ENCODE measurements around the gene TNIP2. TPM values are rescaled to one million over a fixed set of nuclear protein-coding genes. Genes with fewer than 3 reads are reported as not detected.

The TNIP2 gene
- total RNA-seq, 1 experiment from 2014 or later: 35.8 TPM

- Histone ChIP-seq H3K4me3 (ENCODE audit: low read depth, low read length) (no peak overlapping the region), H3K27me3 (replicated peaks; ENCODE audit: control insufficient read depth, insufficient read depth, low read length) (no peaks in the 10 kb centered on the region), H3K4me1 (peaks cover 16% of the 10 kb centered on the region), H3K9me3 (no peaks in the 10 kb centered on the region), H3K36me3 (ENCODE audit: control insufficient read depth, insufficient read depth, low read length) (no peaks in the 10 kb centered on the region)
- POLR2A ChIA-PET: no interaction called here
- intact Hi-C loops (cut with micrococcal nuclease; ENCODE audit: unreplicated experiment): no loop called here
- no peaks in the 10 kb centered on the region for H3K9me3 Mint-ChIP-seq (ENCODE audit: unreplicated experiment)
- H3K4me1 Mint-ChIP-seq (ENCODE audit: low read depth, unreplicated experiment): no peaks in the 10 kb centered on the region
- peak in 1 of 2 experiments; percentile 35 for DNase-seq
- H3K4me3 Mint-ChIP-seq (ENCODE audit: unreplicated experiment): no peak overlapping the region
- peaks cover 6% of the 10 kb centered on the region for H3K36me3 Mint-ChIP-seq (ENCODE audit: insufficient read depth, unreplicated experiment)
- H3K27ac Mint-ChIP-seq (ENCODE audit: unreplicated experiment): no peak overlapping the region
- CTCF ChIA-PET: no interaction called here
- no TSS peak for BruUV-seq (replicated peaks)
- no peak for TF ChIP-seq CTCF (IDR thresholded peaks at IDR 0.05; ENCODE audit: insufficient read depth in 1 of 2, low read depth in 1 of 2, low read length in 1 of 2, severe bottlenecking in 1 of 2, unreplicated experiment in 1 of 2)
- H3K27me3 Mint-ChIP-seq (ENCODE audit: insufficient read depth, unreplicated experiment): no peaks in the 10 kb centered on the region
Observed at GRCh38 chr4:2788532-2789103, 32.5 kb upstream of the TNIP2 start.

GRCh38 chr4:2788101-2788500 lies 32.0 kb upstream of the TNIP2 start:
- BruUV-seq (replicated peaks): no TSS peak
- intact Hi-C loops (cut with micrococcal nuclease; ENCODE audit: unreplicated experiment): no loop called here
- TF ChIP-seq CTCF (IDR thresholded peaks at IDR 0.05; ENCODE audit: insufficient read depth in 1 of 2, low read depth in 1 of 2, low read length in 1 of 2, severe bottlenecking in 1 of 2, unreplicated experiment in 1 of 2): no peak
- H3K36me3 ChIP-seq (ENCODE audit: control insufficient read depth, insufficient read depth, low read length): no peaks in the 10 kb centered on the region
- Mint-ChIP-seq H3K4me3 (ENCODE audit: unreplicated experiment) (no peak overlapping the region), H3K27me3 (ENCODE audit: insufficient read depth, unreplicated experiment) (no peaks in the 10 kb centered on the region), H3K9me3 (ENCODE audit: unreplicated experiment) (no peaks in the 10 kb centered on the region), H3K27ac (ENCODE audit: unreplicated experiment) (no peak overlapping the region), H3K4me1 (ENCODE audit: low read depth, unreplicated experiment) (no peaks in the 10 kb centered on the region), H3K36me3 (ENCODE audit: insufficient read depth, unreplicated experiment) (peaks cover 6% of the 10 kb centered on the region)
- POLR2A ChIA-PET: no interaction called here
- CTCF ChIA-PET: no interaction called here
- H3K4me3 ChIP-seq (ENCODE audit: low read depth, low read length): no peak overlapping the region
- no peak for DNase-seq
- H3K9me3 ChIP-seq: no peaks in the 10 kb centered on the region
- H3K27me3 ChIP-seq (replicated peaks; ENCODE audit: control insufficient read depth, insufficient read depth, low read length): no peaks in the 10 kb centered on the region
- H3K4me1 ChIP-seq: peaks cover 12% of the 10 kb centered on the region

GRCh38 chr4:2787230-2788100 lies 31.3 kb upstream of the TNIP2 start:
- H3K4me3 ChIP-seq (ENCODE audit: low read depth, low read length): no peak overlapping the region
- H3K4me1 ChIP-seq: peaks cover 10% of the 10 kb centered on the region
- BruUV-seq (replicated peaks): no TSS peak
- DNase-seq: no peak
- H3K4me1 Mint-ChIP-seq (ENCODE audit: low read depth, unreplicated experiment): no peaks in the 10 kb centered on the region
- no peak for TF ChIP-seq CTCF (IDR thresholded peaks at IDR 0.05; ENCODE audit: insufficient read depth in 1 of 2, low read depth in 1 of 2, low read length in 1 of 2, severe bottlenecking in 1 of 2, unreplicated experiment in 1 of 2)
- no peaks in the 10 kb centered on the region for H3K9me3 Mint-ChIP-seq (ENCODE audit: unreplicated experiment)
- POLR2A ChIA-PET: no interaction called here
- H3K27me3 ChIP-seq (replicated peaks; ENCODE audit: control insufficient read depth, insufficient read depth, low read length): no peaks in the 10 kb centered on the region
- peaks cover 6% of the 10 kb centered on the region for H3K36me3 Mint-ChIP-seq (ENCODE audit: insufficient read depth, unreplicated experiment)
- no peak overlapping the region for H3K4me3 Mint-ChIP-seq (ENCODE audit: unreplicated experiment)
- H3K36me3 ChIP-seq (ENCODE audit: control insufficient read depth, insufficient read depth, low read length): no peaks in the 10 kb centered on the region
- no peaks in the 10 kb centered on the region for H3K27me3 Mint-ChIP-seq (ENCODE audit: insufficient read depth, unreplicated experiment)
- intact Hi-C loops (cut with micrococcal nuclease; ENCODE audit: unreplicated experiment): no loop called here
- no peak overlapping the region for H3K27ac Mint-ChIP-seq (ENCODE audit: unreplicated experiment)
- H3K9me3 ChIP-seq: no peaks in the 10 kb centered on the region
- CTCF ChIA-PET: no interaction called here
